ENCODE data around the gene INTU.
"Not testable (repeated sequence)": the region's sequence is repeated elsewhere in the genome, so short reads cannot be mapped to it uniquely, and the experiment has no call there.

The INTU gene

GRCh38 chr4:127643791-127644190 is 11.0 kb downstream of the INTU start:
- no peak for DNase-seq (ENCODE audit: low read depth, low spot score)

DNA sequence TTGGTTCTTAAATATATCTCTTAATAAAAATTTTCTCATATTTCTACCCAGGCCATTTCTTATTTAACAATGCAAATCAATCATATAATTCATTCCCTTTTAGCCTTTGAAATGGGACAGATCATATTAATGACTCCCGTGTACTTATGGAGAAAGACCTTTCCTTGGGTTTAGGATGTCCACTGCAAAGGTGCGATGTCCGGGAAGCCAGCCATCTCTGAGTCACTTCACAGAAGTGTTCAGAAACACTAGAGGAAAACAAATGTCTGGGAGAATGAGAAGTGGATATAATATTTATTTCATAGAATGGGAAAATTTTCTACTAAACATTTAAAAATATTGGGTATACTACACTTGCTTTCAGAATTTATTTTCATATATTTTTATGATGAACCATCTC is 15.3 kb downstream of the INTU start:
- no peak for DNase-seq (ENCODE audit: low read depth, low spot score)

GRCh38 chr4:127655590-127655989 is 22.8 kb downstream of the INTU start:
- DNase-seq (ENCODE audit: low read depth, low spot score): not testable (repeated sequence)

GRCh38 chr4:127656047-127656680 is 23.4 kb downstream of the INTU start:
- DNase-seq (ENCODE audit: low read depth, low spot score): no peak

DNA sequence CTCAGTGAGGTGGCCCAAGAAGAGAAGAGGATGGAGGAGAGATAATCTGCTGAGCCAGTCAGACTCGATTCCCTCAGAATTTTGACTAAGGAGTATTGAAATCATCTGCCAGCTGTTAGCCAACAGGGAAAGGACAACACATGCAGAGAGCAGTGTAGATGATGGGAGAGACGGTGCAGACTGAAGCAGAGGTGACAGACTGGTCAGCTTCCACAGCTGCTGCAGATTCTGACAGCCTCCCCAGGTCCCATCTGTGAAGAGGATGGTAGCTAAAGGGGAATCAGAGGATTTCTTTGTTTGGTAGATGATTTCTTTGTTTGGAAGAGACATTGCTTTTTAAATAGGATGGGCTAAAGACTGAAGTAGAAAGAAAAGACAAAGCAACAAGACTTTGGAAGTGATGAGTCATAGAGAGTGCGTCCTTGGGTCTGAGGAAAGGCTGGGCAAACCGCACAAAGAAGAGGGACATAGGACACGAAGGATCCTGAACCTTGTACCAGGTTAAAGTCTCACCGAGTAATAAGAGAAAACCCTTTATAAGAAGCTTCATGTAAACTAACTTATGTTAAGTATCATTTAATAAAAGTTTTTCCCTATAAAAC is 27.6 kb downstream of the INTU start:
- DNase-seq (ENCODE audit: low read depth, low spot score): no peak

GRCh38 chr4:127667116-127667515 is 34.4 kb downstream of the INTU start:
- DNase-seq (ENCODE audit: low read depth, low spot score): no peak

- DNase-seq (ENCODE audit: low read depth, low spot score): no peak
These were observed 35.0 kb downstream of the INTU start for GRCh38 chr4:127667772-127668171.

GRCh38 chr4:127668770-127669169 is 36.0 kb downstream of the INTU start:
- no peak for DNase-seq (ENCODE audit: low read depth, low spot score)

GRCh38 chr4:127669691-127670090 is 36.9 kb downstream of the INTU start:
- DNase-seq (ENCODE audit: low read depth, low spot score): no peak

- no peak for DNase-seq (ENCODE audit: low read depth, low spot score)
These were observed 39.4 kb downstream of the INTU start for GRCh38 chr4:127672111-127672510.

- DNase-seq (ENCODE audit: low read depth, low spot score): no peak
These were observed 52.5 kb downstream of the INTU start for GRCh38 chr4:127685292-127685691.

- no peak for DNase-seq (ENCODE audit: low read depth, low spot score)
These were observed 53.9 kb downstream of the INTU start for GRCh38 chr4:127686658-127687057.

- DNase-seq (ENCODE audit: low read depth, low spot score): no peak
These were observed 54.8 kb downstream of the INTU start for GRCh38 chr4:127687580-127687979.

DNA sequence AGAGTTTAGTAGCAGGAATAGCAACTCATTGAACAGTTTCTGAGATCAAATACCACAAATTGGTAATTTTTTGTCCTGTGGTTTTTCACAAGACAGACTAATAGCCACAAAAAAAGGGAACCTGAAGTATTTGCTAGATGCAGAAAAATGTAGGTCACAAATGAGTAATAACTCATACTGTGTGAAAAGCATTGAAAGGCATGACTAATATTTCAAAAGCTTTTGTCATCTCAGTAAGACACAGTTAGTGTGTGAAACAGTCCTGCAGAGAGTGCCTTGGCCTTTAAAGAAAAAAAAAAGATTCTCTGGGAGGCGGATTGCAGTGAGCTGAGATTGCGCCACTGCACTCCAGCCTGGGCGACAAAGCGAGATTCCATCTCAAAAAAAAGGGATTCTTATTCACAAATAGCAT is 66.0 kb downstream of the INTU start:
- peak; percentile 34 for DNase-seq (ENCODE audit: low read depth, low spot score)

DNA sequence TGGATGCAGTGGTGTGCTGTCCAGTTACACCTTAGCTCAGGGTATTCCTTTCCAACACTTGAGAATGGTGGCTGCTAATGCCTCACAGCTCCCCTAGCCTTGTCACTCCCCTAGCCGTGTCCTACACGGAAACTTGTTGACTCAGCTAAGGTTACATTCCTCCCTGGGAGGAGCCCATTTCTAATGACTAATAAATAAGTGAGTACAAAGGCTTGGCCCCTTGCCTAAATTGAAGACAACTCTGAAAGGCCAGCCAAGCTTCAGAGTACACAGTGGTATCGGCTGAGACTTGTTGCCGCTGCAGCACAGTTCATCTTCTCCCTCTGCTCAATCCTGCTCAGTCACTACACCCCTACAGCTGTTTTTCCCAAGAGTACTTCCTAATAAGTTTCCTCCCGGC is 76.2 kb downstream of the INTU start:
- DNase-seq (ENCODE audit: low read depth, low spot score): no peak

DNA sequence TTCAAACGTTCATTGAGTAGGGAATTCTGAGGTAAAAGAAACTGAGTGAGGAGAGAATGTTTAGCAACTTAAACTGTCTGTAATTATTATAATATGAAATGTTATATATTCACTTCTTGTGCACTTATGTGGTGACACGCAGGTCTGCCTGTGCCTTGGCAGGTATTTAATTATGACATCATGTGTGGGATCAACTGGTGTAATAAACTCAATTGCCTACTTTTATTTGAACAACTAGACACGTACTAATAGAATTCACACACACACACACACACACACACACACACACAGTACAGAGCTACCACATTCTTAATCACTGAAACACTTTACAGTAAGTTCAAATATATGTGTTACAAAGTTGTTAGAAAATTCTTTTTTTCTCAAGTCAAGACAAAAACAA is 76.7 kb downstream of the INTU start:
- DNase-seq (ENCODE audit: low read depth, low spot score): no peak

DNA sequence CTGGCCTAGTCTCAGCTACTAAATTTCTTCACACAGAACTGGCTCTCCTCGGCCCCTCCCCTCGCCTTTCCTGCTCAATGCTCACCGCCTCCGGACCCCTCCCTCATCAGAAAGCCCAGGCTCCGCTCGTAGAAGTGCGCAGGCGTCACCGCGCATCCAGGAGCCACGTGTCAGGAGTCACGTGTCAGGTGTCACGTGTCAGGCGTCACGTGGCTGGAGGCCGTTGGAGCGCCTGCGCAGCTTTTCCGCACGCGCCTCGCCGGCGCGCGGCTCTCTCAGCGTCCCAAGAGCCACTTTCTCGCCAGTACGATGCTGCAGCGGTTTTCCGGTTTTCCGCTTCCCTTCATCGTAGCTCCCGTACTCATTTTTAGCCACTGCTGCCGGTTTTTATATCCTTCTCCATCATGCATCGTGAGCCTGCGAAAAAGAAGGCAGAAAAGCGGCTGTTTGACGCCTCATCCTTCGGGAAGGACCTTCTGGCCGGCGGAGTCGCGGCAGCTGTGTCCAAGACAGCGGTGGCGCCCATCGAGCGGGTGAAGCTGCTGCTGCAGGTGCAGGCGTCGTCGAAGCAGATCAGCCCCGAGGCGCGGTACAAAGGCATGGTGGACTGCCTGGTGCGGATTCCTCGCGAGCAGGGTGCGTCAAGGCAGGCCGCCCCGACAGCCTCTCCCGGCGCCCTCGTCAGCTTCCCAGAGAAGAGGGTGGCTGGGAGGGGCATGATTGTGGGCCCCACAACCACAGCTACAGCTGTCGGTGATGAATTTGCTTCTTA is 97.6 kb downstream of the INTU start, which contains the start of gene SLC25A31:
Gene SLC25A31 (plus strand): TSS at position 259 of the 772 bp plus-strand sequence. CDS start 146 bp downstream, at position 405.
- DNase-seq (ENCODE audit: low read depth, low spot score): no peak

DNA sequence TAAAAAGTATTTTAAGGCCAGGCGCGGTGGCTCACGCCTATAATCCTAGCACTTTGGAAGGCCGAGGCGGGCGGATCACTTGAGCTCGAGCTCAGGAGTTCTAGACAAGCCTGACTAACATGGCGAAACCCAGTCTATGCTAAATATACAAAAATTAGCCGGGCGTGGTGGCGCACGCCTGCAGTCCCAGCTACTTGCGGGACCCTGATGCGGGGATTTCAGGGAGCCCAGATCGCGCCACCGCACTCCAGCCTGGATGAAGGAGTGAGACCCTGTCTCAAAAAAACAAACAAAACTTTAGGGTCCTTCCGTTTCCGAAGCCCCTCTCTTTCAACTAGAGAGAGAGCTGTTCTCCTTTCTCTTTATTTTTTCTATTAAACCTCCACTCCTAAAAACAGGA is 98.6 kb downstream of the INTU start:
- no peak for DNase-seq (ENCODE audit: low read depth, low spot score)

DNA sequence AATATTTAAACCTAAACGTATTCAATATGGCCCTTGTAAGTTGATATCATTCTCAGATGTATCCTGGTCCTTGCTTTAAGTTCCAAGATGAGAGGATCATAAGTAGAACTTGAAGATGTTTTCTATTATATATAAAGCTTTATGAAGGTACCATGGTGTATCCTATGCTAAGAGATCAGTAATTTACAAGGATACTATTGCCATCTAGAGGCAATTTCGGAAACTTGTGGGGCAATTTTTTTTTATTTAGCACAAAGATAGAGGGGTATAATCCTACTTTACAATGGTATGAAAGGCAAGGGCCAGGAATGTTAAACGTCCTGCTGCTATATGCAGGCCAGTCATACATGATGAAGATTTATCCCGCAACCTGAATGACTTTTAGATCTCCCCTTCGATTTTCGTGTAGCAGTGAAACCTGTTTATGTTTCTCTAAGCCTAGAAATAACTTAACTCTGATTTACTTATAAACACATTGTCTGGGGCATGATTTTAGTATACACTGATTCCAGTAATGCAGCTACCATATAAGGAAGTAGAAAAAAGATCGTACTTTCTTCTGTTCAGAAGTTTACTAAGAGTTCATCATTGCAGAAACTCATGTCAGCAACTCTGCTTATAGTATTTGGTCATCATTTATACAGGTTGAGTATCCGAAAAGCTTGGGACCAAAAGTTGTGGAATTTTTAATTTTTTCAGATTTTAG is 100.0 kb downstream of the INTU start:
- no peak for DNase-seq (ENCODE audit: low read depth, low spot score)

DNA sequence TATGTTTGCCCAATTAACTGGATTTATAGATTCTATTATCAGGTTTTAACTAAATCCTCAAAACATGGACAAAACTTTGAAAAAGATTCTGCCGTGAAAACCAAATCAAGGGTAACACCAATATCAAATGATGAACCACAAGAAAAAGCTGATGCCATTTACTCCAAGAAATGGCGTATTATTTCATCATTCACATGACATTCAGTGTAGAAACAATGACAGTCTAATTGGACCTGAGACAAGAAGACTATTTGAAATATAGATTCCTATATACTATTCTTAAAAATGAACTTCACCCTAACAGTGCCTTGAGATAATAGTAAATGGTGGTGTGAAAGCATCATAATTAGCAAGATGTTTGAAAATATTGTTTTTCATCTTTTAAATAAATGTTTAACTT is 102.2 kb downstream of the INTU start:
- no peak for DNase-seq (ENCODE audit: low read depth, low spot score)

DNA sequence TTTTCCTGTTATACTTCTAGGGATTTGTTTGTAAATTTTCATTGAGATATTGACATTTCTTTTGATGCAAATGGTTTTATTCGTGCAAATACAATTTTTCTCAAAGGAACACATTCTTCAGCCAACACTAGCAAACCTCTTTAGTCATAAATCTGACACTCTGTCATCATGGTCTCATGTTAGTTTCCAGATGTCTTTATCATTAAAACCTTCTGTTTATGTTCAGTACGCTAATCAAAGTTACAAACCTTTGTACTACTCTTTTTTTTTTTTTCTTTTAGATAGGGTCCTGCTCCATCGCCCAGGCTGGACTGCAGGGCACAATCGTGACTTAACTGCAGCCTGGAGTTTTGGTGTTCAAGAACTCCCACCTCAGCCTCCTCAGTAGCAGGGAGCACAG is 104.5 kb downstream of the INTU start:
- DNase-seq (ENCODE audit: low read depth, low spot score): no peak

DNA sequence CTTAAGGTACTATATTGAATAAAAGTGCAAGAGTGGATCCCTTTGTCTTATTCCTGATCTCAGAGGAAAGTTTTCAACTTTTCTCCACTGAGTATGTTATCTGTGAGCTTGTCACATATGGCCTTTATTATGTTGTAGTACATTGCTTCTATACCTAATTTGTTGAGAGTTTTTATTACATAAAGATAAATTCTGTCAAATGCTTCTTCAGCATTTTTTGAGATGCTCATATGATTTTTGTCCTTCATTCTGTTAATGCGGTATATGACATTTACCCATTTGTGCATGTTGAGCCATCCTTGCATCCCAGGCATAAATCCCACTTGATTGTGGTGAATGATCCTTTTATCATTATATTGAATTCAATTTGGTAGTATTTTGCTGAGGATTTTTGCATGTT is 108.5 kb downstream of the INTU start:
- DNase-seq (ENCODE audit: low read depth, low spot score): no peak

Measured in brain pericyte (primary cell).